GM12875 (cell line): Measurements from ENCODE around the gene USP24.

ENCODE experiments used
- H3K4me3 ChIP-seq: one replicate; pipeline ENCODE4 v1.5.1; 2011; ENCODE audit warnings: low read depth, low read length, control low read depth
- TF ChIP-seq, protein P1 (sequence below): IDR thresholded peaks from 2 replicates; pipeline ENCODE4 v1.5.1; 2011; ENCODE audit warnings: low read depth, mild to moderate bottlenecking, control low read depth, inconsistent platforms, low read length, moderate library complexity, borderline replicate concordance; ENCODE audit not compliant: insufficient read depth

Gene USP24

DNA sequence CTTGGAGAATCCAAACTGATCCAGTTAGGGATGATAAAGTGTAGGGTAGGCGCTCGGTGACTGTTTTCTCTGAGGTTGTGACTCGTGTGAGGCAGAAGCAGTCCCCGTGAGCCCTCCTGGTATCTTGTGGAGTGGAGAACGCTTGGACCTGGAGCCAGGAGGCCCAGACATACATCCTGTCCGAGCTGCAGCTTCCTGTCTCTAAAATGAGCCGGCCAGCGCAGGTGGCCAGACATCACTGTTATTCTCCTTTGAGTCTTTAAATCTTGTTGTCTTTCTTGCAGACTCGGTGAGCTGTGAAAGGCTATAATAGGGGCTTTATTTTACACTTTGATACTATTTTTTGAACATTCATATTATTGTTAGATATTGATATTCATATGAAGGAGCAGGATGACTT, 163.5 kb downstream of the USP24 start:
- TF ChIP-seq, protein P1, sequence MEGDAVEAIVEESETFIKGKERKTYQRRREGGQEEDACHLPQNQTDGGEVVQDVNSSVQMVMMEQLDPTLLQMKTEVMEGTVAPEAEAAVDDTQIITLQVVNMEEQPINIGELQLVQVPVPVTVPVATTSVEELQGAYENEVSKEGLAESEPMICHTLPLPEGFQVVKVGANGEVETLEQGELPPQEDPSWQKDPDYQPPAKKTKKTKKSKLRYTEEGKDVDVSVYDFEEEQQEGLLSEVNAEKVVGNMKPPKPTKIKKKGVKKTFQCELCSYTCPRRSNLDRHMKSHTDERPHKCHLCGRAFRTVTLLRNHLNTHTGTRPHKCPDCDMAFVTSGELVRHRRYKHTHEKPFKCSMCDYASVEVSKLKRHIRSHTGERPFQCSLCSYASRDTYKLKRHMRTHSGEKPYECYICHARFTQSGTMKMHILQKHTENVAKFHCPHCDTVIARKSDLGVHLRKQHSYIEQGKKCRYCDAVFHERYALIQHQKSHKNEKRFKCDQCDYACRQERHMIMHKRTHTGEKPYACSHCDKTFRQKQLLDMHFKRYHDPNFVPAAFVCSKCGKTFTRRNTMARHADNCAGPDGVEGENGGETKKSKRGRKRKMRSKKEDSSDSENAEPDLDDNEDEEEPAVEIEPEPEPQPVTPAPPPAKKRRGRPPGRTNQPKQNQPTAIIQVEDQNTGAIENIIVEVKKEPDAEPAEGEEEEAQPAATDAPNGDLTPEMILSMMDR = no peak
- no peak overlapping the region for H3K4me3 ChIP-seq

DNA sequence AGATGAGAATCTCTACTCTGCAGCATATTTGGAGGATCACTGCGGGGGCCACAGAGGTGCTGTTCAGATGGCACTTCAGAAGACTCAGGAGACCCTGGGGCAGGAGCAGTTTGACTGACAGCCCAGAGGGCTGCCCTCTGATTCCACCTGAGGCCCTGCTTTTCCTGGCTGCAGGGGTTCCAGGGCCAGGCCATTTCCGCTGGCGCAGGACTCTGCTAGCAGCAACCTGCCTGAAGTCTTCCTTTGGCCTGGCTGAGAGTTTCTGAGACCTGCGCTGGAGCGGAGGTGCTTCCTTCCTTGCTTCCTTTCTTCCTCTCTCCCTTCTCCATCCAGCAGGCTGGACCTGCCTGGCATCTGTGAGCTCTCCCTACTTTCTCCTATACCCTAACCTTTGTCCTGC, 164.0 kb downstream of the USP24 start:
- H3K4me3 ChIP-seq = no peak overlapping the region
- TF ChIP-seq, protein P1 = no peak

DNA sequence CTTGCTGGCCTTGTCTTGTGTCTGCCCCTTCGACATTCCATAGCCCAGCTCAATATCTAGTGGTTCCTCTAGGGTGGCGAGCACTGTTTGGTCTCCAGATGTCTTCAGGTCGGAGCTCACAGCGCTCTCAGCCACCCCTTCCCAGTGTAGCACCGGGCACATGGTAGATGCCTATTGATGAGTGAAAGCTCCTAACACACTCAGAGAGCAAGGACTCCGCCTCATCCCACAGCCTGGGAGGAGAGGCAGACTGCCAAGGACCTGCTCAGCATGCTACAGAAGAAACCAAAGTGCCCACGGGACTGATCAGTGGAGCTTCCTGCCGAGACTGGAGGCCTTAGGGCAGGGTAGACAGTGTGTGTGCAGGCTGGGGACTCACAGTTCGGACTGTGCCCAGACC, 164.9 kb downstream of the USP24 start:
- TF ChIP-seq, protein P1 = no peak
- no peak overlapping the region for H3K4me3 ChIP-seq

DNA sequence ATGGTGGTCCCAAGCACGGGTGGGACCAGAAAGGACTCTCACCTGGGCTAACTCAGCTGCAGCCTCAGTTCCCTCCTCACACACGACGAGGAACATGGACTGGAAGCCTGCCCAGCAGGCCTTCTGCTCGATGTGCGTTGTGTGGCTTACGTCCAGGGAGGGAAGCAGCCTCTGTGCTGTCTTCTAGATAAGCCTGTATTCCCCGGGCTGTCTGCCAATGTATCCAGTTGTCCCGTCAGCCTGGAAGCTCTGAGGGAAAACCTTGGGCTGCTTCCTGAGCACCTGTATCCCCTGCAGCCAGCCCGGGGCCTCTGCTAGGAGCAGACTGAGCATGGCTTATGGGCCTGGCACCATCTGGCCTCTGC, 165.3 kb downstream of the USP24 start:
- TF ChIP-seq, protein P1 = no peak
- H3K4me3 ChIP-seq = no peak overlapping the region

DNA sequence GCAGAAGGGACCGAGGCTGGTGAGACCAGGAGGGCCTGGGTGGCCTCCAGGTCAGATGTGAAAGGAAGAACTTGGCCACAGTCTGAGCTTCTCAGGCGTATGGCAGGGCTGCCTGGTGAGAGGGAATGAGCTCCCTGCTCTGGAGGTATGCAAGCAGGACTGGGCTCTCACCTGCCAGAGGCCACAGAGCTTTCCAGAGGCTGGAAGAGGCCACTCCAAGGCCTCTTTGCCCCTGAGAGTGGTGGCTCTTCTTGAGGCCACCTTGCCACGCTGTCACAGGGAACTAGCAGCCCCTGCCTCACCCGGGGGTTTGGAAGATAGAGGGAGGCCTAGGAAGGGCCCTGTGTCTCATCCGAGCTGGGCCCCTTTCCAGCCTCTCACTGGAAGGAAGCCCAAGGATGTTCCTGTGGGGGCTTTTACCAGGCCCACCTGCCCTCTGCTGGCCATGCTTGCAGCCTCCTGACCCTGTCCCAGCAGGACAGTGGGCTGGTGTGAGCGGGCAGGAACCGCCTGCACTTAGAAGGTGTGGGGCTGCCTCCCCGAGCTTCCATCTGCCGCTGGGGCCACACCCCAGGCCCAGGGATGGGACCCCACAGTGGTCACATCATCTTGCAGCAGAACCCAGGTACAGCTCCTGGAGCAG, 165.8 kb downstream of the USP24 start:
- H3K4me3 ChIP-seq = no peak overlapping the region
- TF ChIP-seq, protein P1 = no peak

DNA sequence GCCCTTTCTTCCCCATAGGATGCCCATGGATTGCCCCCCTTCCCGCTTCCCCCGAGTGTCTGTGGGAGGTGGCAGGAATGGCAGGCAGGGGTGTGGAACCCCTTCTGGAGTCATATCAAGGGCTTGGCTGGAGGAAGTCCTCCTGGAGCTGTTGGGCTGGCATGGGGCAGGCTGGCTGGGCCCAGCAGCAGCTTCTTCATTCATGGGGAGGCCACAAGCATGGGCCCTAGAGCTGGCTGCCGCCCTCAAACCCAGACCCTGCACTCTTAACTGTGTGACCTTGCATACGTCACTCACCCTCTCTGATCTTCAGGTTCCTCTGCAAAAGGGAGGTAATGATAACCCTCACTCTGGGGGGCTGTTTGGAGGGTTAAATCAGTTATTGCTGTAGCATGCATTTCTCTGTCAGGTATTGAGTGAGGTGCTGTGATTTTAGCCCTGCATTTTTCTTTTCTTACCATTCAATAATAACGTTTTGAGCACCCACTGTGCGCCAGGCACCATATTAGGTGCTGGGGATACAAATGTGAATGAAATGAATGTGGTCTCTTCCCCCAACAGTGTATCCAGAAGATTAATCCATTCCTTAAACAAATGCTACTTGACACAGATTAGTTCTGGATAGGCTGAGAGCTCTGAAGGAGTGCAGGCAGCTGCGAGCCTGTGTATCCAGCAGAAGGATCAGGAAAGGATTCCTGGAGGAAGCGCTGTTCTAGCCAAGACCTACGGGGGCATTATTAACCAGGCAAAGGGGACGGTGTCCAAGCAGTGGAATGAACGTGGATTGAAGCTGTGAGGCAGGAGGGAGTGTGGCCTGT, 166.5 kb downstream of the USP24 start:
- no peak overlapping the region for H3K4me3 ChIP-seq
- TF ChIP-seq, protein P1 = no peak

DNA sequence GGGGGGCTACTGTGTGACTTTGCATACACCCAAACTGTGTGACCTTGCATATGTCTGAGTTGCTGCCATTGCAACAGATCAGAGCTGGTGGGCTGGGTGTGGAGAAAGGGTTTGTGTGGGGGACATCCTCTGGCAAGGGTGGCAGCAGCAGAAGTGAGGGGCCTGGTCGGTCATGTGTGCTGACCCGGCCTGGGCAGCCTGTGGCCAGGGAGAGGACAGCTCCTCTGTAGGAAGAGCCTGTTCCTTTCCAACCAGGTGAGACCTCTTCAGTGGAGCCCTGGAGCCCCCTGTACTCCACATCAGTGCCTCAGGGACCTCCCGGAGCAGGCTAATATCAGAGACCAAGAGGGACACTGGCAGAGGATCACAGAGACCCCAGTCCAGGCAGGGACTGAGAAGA, 167.6 kb downstream of the USP24 start:
- TF ChIP-seq, protein P1 = no peak
- H3K4me3 ChIP-seq = no peak overlapping the region
